Measurements from ENCODE around the gene GTPBP2.

DNA sequence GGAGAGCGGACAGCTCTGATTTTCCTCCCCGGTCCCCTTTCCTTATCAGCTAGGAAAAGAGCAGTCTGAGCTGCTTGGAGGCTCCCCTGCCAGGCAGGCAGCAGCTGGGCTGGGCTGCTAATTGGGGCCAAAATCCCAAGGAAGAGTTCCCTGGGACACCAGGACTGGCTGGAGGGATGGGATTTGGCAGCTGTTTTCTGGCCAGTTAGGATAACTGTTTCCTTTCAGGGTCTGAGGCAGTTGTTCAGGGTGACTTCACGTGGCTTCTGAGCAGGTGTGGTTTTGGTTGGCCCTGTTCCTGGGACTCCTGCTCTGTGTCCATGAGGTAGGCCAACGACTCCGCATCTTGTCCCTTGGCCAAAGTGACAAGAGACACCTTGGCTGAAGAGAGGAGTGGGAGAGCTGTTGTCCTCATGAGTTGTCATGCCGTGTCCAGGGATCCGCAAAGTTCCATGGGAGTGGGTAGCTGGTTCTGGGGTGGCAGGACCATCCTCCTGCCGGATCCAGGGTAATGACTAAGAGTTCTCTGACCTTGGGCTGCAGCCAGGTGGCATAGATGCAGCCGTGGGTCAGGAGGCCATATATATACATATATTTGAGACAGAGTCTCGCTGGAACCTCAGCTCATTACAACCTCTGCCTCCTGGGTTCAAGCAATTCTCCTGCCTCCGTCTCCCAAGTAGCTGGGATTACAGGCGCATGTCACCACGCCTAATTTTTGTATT lies 37.3 kb upstream of the GTPBP2 start:
- TF ChIP-seq, protein P1, sequence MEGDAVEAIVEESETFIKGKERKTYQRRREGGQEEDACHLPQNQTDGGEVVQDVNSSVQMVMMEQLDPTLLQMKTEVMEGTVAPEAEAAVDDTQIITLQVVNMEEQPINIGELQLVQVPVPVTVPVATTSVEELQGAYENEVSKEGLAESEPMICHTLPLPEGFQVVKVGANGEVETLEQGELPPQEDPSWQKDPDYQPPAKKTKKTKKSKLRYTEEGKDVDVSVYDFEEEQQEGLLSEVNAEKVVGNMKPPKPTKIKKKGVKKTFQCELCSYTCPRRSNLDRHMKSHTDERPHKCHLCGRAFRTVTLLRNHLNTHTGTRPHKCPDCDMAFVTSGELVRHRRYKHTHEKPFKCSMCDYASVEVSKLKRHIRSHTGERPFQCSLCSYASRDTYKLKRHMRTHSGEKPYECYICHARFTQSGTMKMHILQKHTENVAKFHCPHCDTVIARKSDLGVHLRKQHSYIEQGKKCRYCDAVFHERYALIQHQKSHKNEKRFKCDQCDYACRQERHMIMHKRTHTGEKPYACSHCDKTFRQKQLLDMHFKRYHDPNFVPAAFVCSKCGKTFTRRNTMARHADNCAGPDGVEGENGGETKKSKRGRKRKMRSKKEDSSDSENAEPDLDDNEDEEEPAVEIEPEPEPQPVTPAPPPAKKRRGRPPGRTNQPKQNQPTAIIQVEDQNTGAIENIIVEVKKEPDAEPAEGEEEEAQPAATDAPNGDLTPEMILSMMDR (conservative IDR thresholded peaks at IDR 0.05; ENCODE audit: low read depth, low read length) = no peak
- no peak for TF ChIP-seq CEBPB (IDR thresholded peaks at IDR 0.05; ENCODE audit: low read depth, low read length)

All from IMR-90 (cell line).